ENCODE results near the gene TIMM10. TPM values are rescaled to one million over a fixed set of nuclear protein-coding genes. Genes with fewer than 3 reads are reported as not detected.

Gene TIMM10
- total RNA-seq, 1 experiment from 2014 or later = 94.7 TPM

GRCh38 chr11:57544566-57544965, 14.0 kb upstream of the TIMM10 start:
- CTCF ChIA-PET = interaction anchor here (0.7 kb wide), 1 partner anchor 17 kb away, joined by 4 read pairs; no protein-coding TSS in a partner anchor

GRCh38 chr11:57543593-57543992, 13.0 kb upstream of the TIMM10 start:
- Histone ChIP-seq H3K36me3 (ENCODE audit: low read depth) (no peaks in the 10 kb centered on the region), H3K4me2 (peak overlapping the region; percentile 39), H3K9me3 (ENCODE audit: insufficient read depth, low read depth) (no peaks in the 10 kb centered on the region), H3K27me3 (ENCODE audit: insufficient read depth, low read depth) (no peaks in the 10 kb centered on the region), H3K9me2 (ENCODE audit: insufficient read depth) (no peaks in the 10 kb centered on the region), H3F3A (ENCODE audit: insufficient read depth, low read depth) (no peaks in the 10 kb centered on the region), H3K4me1 (replicated peaks; ENCODE audit: insufficient read depth) (0 out of 2 replicates have a peak, but pooled peaks cover 5% of the 10 kb centered on the region), H2AFZ (no peak overlapping the region), H3K4me3 (no peak overlapping the region), H3K79me2 (ENCODE audit: low read depth) (no peaks in the 10 kb centered on the region), H4K20me1 (ENCODE audit: insufficient read depth) (no peaks in the 10 kb centered on the region), H3K27ac (no peak overlapping the region)
- DNase-seq = peak in 1 of 2 experiments; percentile 46
- no peak for TF ChIP-seq CTCF (conservative IDR thresholded peaks at IDR 0.05)
- TF ChIP-seq EZH2 (IDR thresholded peaks at IDR 0.05; ENCODE audit: low read depth) = no peak
- intact Hi-C loops (cut with micrococcal nuclease; ENCODE audit: unreplicated experiment) = no loop called here
- POLR2A ChIA-PET (ENCODE audit: unreplicated experiment) = interaction anchor here (0.6 to 0.7 kb wide), 2 partner anchors 15 to 17 kb away, joined by 4 to 8 read pairs; no protein-coding TSS in a partner anchor
- CTCF ChIA-PET = interaction anchor here (0.5 to 1.2 kb wide), 3 partner anchors 87 to 1659 kb away, joined by 3 to 9 read pairs (median 3); no protein-coding TSS in a partner anchor
- no TSS peak for BruUV-seq (replicated peaks)

More at GRCh38 chr11:57544566-57544965, 14.0 kb upstream of the TIMM10 start:
- no peaks in the 10 kb centered on the region for H3K27me3 ChIP-seq (ENCODE audit: insufficient read depth, low read depth)
- H3K79me2 ChIP-seq (ENCODE audit: low read depth) = no peaks in the 10 kb centered on the region
- H3K4me2 ChIP-seq = no peak overlapping the region
- H3K36me3 ChIP-seq (ENCODE audit: low read depth) = no peaks in the 10 kb centered on the region
- POLR2A ChIA-PET (ENCODE audit: unreplicated experiment) = no interaction called here
- TF ChIP-seq CTCF (conservative IDR thresholded peaks at IDR 0.05) = no peak
- no peak for TF ChIP-seq EZH2 (IDR thresholded peaks at IDR 0.05; ENCODE audit: low read depth)
- H4K20me1 ChIP-seq (ENCODE audit: insufficient read depth) = no peaks in the 10 kb centered on the region
- H3F3A ChIP-seq (ENCODE audit: insufficient read depth, low read depth) = no peaks in the 10 kb centered on the region
- no TSS peak for BruUV-seq (replicated peaks)
- no peak overlapping the region for H3K4me3 ChIP-seq
- 0 out of 2 replicates have a peak, but pooled peaks cover 5% of the 10 kb centered on the region for H3K4me1 ChIP-seq (replicated peaks; ENCODE audit: insufficient read depth)
- no peak overlapping the region for H2AFZ ChIP-seq
- no peak overlapping the region for H3K27ac ChIP-seq
- H3K9me2 ChIP-seq (ENCODE audit: insufficient read depth) = no peaks in the 10 kb centered on the region
- no peak for DNase-seq
- intact Hi-C loops (cut with micrococcal nuclease; ENCODE audit: unreplicated experiment) = no loop called here
- H3K9me3 ChIP-seq (ENCODE audit: insufficient read depth, low read depth) = no peaks in the 10 kb centered on the region

- BruUV-seq (replicated peaks) = no TSS peak
Measured at GRCh38 chr11:57542582-57542981, 12.0 kb upstream of the TIMM10 start.

More at GRCh38 chr11:57542582-57542981, 12.0 kb upstream of the TIMM10 start:
- Histone ChIP-seq H3K27me3 (ENCODE audit: insufficient read depth, low read depth) (no peaks in the 10 kb centered on the region; the same call in 1 of the 2 replicates), H3K4me1 (replicated peaks; ENCODE audit: insufficient read depth) (0 out of 2 replicates have a peak, but pooled peaks cover 5% of the 10 kb centered on the region), H3K4me3 (no peak overlapping the region), H3K79me2 (ENCODE audit: low read depth) (no peaks in the 10 kb centered on the region), H2AFZ (no peak overlapping the region), H3F3A (ENCODE audit: insufficient read depth, low read depth) (no peaks in the 10 kb centered on the region), H3K4me2 (no peak overlapping the region), H3K9me2 (ENCODE audit: insufficient read depth) (no peaks in the 10 kb centered on the region), H3K36me3 (ENCODE audit: low read depth) (no peaks in the 10 kb centered on the region), H4K20me1 (ENCODE audit: insufficient read depth) (no peaks in the 10 kb centered on the region), H3K9me3 (ENCODE audit: insufficient read depth, low read depth) (no peaks in the 10 kb centered on the region), H3K27ac (no peak overlapping the region)
- TF ChIP-seq CTCF (conservative IDR thresholded peaks at IDR 0.05) = no peak
- TF ChIP-seq EZH2 (IDR thresholded peaks at IDR 0.05; ENCODE audit: low read depth) = no peak
- no peak for DNase-seq
- intact Hi-C loops (cut with micrococcal nuclease; ENCODE audit: unreplicated experiment) = no loop called here
- CTCF ChIA-PET = no interaction called here
- POLR2A ChIA-PET (ENCODE audit: unreplicated experiment) = interaction anchor here (0.6 kb wide), 1 partner anchor 207 kb away, joined by 3 read pairs; the partner anchor contains the start of gene SSRP1

All from PC-9 (cell line).